ENCODE data around the gene CCDC102A.

Gene CCDC102A

GRCh38 chr16:57564571-57565270 lies 28.4 kb upstream of the CCDC102A start:
- no peak for DNase-seq (ENCODE audit: low read depth)
- TF ChIP-seq CTCF (IDR thresholded peaks at IDR 0.05; ENCODE audit: insufficient read depth, low read depth, low read length, missing control alignments): no peak
- no peak overlapping the region for H3K4me3 ChIP-seq (ENCODE audit: low read depth, low read length)

DNA sequence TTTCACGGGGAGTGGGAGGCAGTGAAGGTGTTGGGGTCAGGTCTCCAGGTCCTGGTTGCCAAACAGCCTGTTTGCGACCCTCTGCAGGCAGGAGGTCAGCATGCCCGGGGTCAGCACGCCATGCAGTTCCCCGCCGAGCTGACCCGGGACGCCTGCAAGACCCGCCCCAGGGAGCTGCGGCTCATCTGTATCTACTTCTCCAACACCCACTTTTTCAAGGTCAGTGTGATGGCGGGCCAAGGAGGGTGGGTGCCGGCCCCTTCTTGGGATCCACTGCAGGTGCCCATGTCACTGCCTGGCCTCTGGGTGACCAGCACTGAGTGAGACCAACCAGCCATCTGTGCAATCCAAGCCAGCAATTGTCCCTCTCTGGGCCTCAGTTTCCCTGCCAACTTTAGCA lies 27.4 kb upstream of the CCDC102A start:
- no peak overlapping the region for H3K4me3 ChIP-seq (ENCODE audit: low read depth, low read length)
- TF ChIP-seq CTCF (IDR thresholded peaks at IDR 0.05; ENCODE audit: insufficient read depth, low read depth, low read length, missing control alignments): no peak
- DNase-seq (ENCODE audit: low read depth): no peak

GRCh38 chr16:57563487-57563750 lies 27.0 kb upstream of the CCDC102A start:
- TF ChIP-seq CTCF (IDR thresholded peaks at IDR 0.05; ENCODE audit: insufficient read depth, low read depth, low read length, missing control alignments): no peak
- no peak for DNase-seq (ENCODE audit: low read depth)
- no peak overlapping the region for H3K4me3 ChIP-seq (ENCODE audit: low read depth, low read length)

DNA sequence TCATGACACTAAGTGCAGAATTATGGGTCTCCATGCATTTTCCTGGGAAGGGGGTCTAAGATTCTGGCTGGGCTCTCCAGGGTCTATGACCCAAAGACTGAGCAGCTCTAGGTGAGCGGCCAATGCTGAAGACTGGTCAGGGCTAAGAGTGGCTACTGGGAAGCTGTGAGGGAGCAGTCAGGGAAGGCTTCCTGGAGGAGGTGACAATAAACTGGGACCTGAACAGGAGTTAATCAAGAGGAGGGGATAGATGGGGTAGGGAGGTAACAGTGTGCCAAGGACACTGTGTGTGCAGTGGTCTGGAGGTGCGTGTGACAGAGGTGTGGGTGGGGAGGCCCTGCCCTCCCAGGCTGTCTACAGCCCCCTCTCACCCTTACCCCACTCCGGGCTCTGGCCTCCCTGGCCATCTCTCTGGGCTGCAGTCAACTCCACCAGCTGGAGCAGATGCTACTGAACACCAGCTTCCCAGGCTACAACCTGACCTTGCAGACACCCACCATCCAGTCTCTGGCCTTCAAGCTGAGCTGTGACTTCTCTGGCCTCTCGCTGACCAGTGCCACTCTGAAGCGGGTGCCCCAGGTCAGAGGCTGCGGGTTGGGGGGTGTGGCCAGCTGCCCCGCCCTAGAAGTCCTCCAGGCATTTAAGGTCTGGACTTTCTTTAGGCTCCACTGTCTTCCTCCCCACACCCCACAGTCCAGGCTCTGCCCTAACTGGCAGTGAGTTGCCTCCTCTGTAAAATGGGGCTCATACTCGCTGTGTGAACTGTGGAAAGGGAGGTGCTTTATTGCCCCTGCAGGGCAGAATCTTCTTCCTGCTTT lies 26.5 kb upstream of the CCDC102A start:
- no peak for TF ChIP-seq CTCF (IDR thresholded peaks at IDR 0.05; ENCODE audit: insufficient read depth, low read depth, low read length, missing control alignments)
- no peak overlapping the region for H3K4me3 ChIP-seq (ENCODE audit: low read depth, low read length)
- DNase-seq (ENCODE audit: low read depth): no peak

DNA sequence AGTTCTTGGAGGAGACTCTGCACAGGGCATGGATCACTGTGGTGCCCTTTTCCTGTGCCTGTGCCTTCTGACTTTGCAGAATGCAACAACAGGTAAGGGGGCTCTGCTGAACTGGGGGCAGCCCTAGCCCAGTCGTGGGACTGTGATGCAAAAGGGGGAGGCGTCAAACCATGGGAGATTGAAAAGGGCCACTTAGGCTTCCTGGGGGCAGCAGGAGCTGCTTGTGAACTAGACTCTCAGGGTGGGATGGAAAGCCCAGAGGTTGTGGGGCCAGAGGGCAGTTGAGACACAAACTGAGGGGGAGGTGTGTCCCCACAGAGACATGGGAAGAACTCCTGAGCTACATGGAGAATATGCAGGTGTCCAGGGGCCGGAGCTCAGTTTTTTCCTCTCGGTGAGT lies 25.7 kb upstream of the CCDC102A start:
- no peak overlapping the region for H3K4me3 ChIP-seq (ENCODE audit: low read depth, low read length)
- TF ChIP-seq CTCF (IDR thresholded peaks at IDR 0.05; ENCODE audit: insufficient read depth, low read depth, low read length, missing control alignments): no peak
- DNase-seq (ENCODE audit: low read depth): no peak

DNA sequence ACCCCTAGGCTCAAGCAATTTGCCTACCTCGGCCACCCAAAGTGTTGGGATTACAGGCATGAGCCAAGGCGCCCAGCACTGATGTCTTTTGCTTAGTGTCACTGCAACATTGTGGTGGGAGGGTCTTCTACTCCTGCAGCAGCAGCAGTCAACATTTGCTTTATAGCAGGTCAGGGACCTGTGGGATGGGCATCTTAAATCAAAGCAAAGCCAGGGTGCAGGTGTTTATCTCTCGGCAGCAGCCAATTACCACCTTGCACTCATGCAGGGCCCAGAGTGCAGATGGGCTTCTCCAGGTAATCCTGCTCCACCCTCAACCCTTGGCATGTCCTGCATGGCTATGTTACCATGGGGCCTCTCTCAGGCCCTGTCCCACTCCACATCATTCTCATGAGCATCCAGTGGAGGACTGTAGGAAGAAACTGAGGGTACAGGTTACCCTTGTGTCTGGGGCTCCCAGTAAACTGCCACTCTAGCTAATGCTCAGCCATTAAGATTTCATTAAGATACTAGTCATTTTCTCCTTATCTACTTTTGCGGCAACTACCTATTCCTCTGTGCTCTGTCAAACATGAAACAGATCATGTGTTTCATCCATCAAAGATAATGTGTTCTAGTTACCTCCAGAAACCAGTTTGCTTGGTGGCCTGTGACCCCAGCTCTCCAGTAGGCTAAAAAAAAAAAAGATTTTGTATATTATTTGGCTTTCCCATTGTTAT lies 22.9 kb upstream of the CCDC102A start:
- no peak overlapping the region for H3K4me3 ChIP-seq (ENCODE audit: low read depth, low read length)
- DNase-seq (ENCODE audit: low read depth): no peak
- TF ChIP-seq CTCF (IDR thresholded peaks at IDR 0.05; ENCODE audit: insufficient read depth, low read depth, low read length, missing control alignments): no peak

Measured in GM12865 (cell line).